ENCODE results near the gene ACTG1.

- no peak for TF ChIP-seq CTCF (IDR thresholded peaks at IDR 0.05 in 4 of 5, conservative IDR thresholded peaks at IDR 0.05 in 1 of 5)
- TF ChIP-seq POLR2A (IDR thresholded peaks at IDR 0.05) = no peak
These were observed 44.4 kb downstream of the ACTG1 start for GRCh38 chr17:81468111-81468769.
